Thoracic aorta (tissue), 2 donors: ENCODE results near the gene CALML5. TPM values are rescaled to one million over a fixed set of nuclear protein-coding genes. Genes with fewer than 3 reads are reported as not detected.

Source experiments
- ATAC-seq: fragments of 150-250 bp; one replicate; pipeline ENCODE4 v1.8.0; 2017; ENCODE audit warnings: low read depth; ENCODE audit not compliant: insufficient number of reproducible peaks, low FRiP score
- DNase-seq: peaks from one replicate; pipeline ENCODE4 v3.0.0-alpha.2; 2020; ENCODE audit warnings: low spot score
- H3K27ac ChIP-seq, 2 donors: fragments of 200-600 bp; sonication (generic); 1 replicate in 1 of 2; 2 replicates in 1 of 2; pipeline ENCODE4 v1.5.1; 2016; ENCODE audit warnings: mild to moderate bottlenecking in 2 of 2, moderate library complexity in 2 of 2
- H3K27me3 ChIP-seq: fragments of 200-600 bp; sonication (generic); replicated peaks from 2 replicates; pipeline ENCODE4 v1.6.0; 2016; ENCODE audit warnings: mild to moderate bottlenecking; ENCODE audit not compliant: insufficient read depth
- H3K36me3 ChIP-seq: fragments of 200-600 bp; sonication (generic); one replicate; pipeline ENCODE4 v1.5.1; 2016
- H3K4me1 ChIP-seq, 2 donors: fragments of 200-600 bp; sonication (generic); 1 replicate in 1 of 2; 2 replicates in 1 of 2; pipeline versions ENCODE4 v1.5.1 to v1.6.0; 2016; ENCODE audit warnings: low read depth in 2 of 2, mild to moderate bottlenecking in 1 of 2; ENCODE audit not compliant: control insufficient read depth in 1 of 2
- H3K4me3 ChIP-seq: fragments of 200-600 bp; sonication (generic); 2 replicates; pipeline ENCODE4 v1.5.1; 2016; ENCODE audit warnings: mild to moderate bottlenecking
- H3K9me3 ChIP-seq: fragments of 200-600 bp; sonication (generic); 2 replicates; pipeline ENCODE4 v1.5.1; 2016
- CTCF ChIP-seq: fragments of 200-600 bp; sonication (generic); IDR thresholded peaks from one replicate; pipeline ENCODE4 v1.5.1; 2019; ENCODE audit warnings: antibody characterized with exemption
- total RNA-seq, 2 donors: library from RNA; depleted of rRNA; stranded (reverse); fragments of >200 nt; gene quantifications; one replicate each; pipeline versions ENCODE4 v1.1.0 to v1.2.3, GENCODE V29; 2016

The CALML5 gene
- total RNA-seq, 2 donors from 2014 or later, result 3.7 TPM; not detected in 1

- Histone ChIP-seq H3K9me3 (no peaks in the 10 kb centered on the region), H3K27me3 (no peaks in the 10 kb centered on the region), H3K27ac (no peak overlapping the region), H3K4me3 (no peak overlapping the region), H3K36me3 (no peaks in the 10 kb centered on the region), H3K4me1 (no peaks in the 10 kb centered on the region)
- ATAC-seq (no peak), DNase-seq (no peak)
- TF ChIP-seq CTCF, result no peak
Measured at GRCh38 chr10:5497948-5498730, 1.2 kb downstream of the CALML5 start.

GRCh38 chr10:5497289-5497688 is 2.1 kb downstream of the CALML5 start:
- ATAC-seq (no peak), DNase-seq (no peak)
- no peak overlapping the region for H3K27ac ChIP-seq
- TF ChIP-seq CTCF, result no peak
- no peak overlapping the region for H3K4me3 ChIP-seq
- H3K36me3 ChIP-seq, result no peaks in the 10 kb centered on the region
- H3K27me3 ChIP-seq, result no peaks in the 10 kb centered on the region
- no peaks in the 10 kb centered on the region for H3K9me3 ChIP-seq
- no peaks in the 10 kb centered on the region for H3K4me1 ChIP-seq

GRCh38 chr10:5496261-5497250 is 2.8 kb downstream of the CALML5 start:
- no peak for DNase-seq
- H3K27ac ChIP-seq, result no peak overlapping the region

GRCh38 chr10:5494611-5495010 is 4.8 kb downstream of the CALML5 start:
- no peak for DNase-seq
- Histone ChIP-seq H3K27me3 (no peaks in the 10 kb centered on the region), H3K36me3 (no peaks in the 10 kb centered on the region), H3K27ac (no peak overlapping the region), H3K4me1 (no peaks in the 10 kb centered on the region), H3K4me3 (no peak overlapping the region), H3K9me3 (no peaks in the 10 kb centered on the region)
- no peak for ATAC-seq
- no peak for TF ChIP-seq CTCF

More at GRCh38 chr10:5496261-5497250, 2.8 kb downstream of the CALML5 start:
- H3K36me3 ChIP-seq, result no peaks in the 10 kb centered on the region
- TF ChIP-seq CTCF, result no peak
- H3K4me1 ChIP-seq, result no peaks in the 10 kb centered on the region
- no peak overlapping the region for H3K4me3 ChIP-seq
- H3K27me3 ChIP-seq, result no peaks in the 10 kb centered on the region
- no peak for ATAC-seq
- H3K9me3 ChIP-seq, result no peaks in the 10 kb centered on the region

- ATAC-seq, result no peak
- no peak overlapping the region for H3K4me3 ChIP-seq
- H3K27me3 ChIP-seq, result no peaks in the 10 kb centered on the region
- no peaks in the 10 kb centered on the region for H3K36me3 ChIP-seq
- H3K27ac ChIP-seq, result no peak overlapping the region
- H3K4me1 ChIP-seq, result no peaks in the 10 kb centered on the region
- DNase-seq, result no peak
- H3K9me3 ChIP-seq, result no peaks in the 10 kb centered on the region
- no peak for TF ChIP-seq CTCF
Measured at GRCh38 chr10:5493691-5494090, 5.7 kb downstream of the CALML5 start.
